ENCODE results near the gene LRRD1. TPM values are rescaled to one million over a fixed set of nuclear protein-coding genes. Genes with fewer than 3 reads are reported as not detected.
"Not testable (repeated sequence)": the region's sequence is repeated elsewhere in the genome, so short reads cannot be mapped to it uniquely, and the experiment has no call there.

The LRRD1 gene
- polyA plus RNA-seq, 1 of the 3 experiments (the other 2 are of a cell fraction), result not detected

- Histone ChIP-seq H2AFZ (ENCODE audit: low read depth) (no peak overlapping the region), H3K4me1 (ENCODE audit: control insufficient read depth in 1 of 2, insufficient read depth in 2 of 2, low read depth in 1 of 2, low read length in 1 of 2) (peaks cover 0 to 4% of the 10 kb centered on the region in 2 experiments; a peak in 1 of 4 replicates), H3K9me3 (peaks cover 4% of the 10 kb centered on the region; the same call in 1 of the 2 replicates), H3K36me3 (replicated peaks in 1 of 2; ENCODE audit: control insufficient read depth in 1 of 2, insufficient read depth in 2 of 2, low read length in 1 of 2) (no peaks in the 10 kb centered on the region), H3K79me2 (ENCODE audit: insufficient read depth) (no peaks in the 10 kb centered on the region), H4K20me1 (ENCODE audit: insufficient read depth) (no peaks in the 10 kb centered on the region), H3K9me2 (no peaks in the 10 kb centered on the region), H3F3A (replicated peaks; ENCODE audit: insufficient read depth) (peaks cover 20% of the 10 kb centered on the region), H3K4me3 (ENCODE audit: low read depth in 2 of 2, low read length in 1 of 2) (no peak overlapping the region), H3K9ac (no peak overlapping the region), H3K27ac (ENCODE audit: low read depth in 2 of 2, low read length in 1 of 2) (no peak overlapping the region), H3K4me2 (no peak overlapping the region), H3K27me3 (ENCODE audit: insufficient read depth) (no peaks in the 10 kb centered on the region)
- TF ChIP-seq MEF2A (IDR thresholded peaks at IDR 0.05; ENCODE audit: borderline replicate concordance, low read depth) (no peak), CTCF (IDR thresholded peaks at IDR 0.05) (no peak), PBX3 (IDR thresholded peaks at IDR 0.05) (peak; percentile 80), TCF12 (IDR thresholded peaks at IDR 0.05) (peak; percentile 19; the same call in 1 of the 2 replicates), FOSL2 (IDR thresholded peaks at IDR 0.05; ENCODE audit: borderline replicate concordance, low read depth) (peak; percentile 63), JUND (IDR thresholded peaks at IDR 0.05) (peak; percentile 35)
- ChIA-PET CTCF (interaction anchor here (0.7 to 2.4 kb wide), 10 partner anchors 11 to 306 kb away, joined by 3 to 13 read pairs (median 5); partner anchors contain the start of genes CYP51A1 and GATAD1), POLR2A (no interaction called here)
- no peak for DNase-seq
Measured at GRCh38 chr7:92177362-92177761, 1.6 kb downstream of the LRRD1 start.

- H3K9me3 ChIP-seq; H3K36me3 ChIP-seq (replicated peaks in 1 of 2; ENCODE audit: control insufficient read depth in 1 of 2, insufficient read depth in 2 of 2, low read length in 1 of 2); H3K79me2 ChIP-seq (ENCODE audit: insufficient read depth); DNase-seq; H2AFZ ChIP-seq (ENCODE audit: low read depth); H3K27ac ChIP-seq (ENCODE audit: low read depth in 2 of 2, low read length in 1 of 2); H3K4me2 ChIP-seq; H3F3A ChIP-seq (replicated peaks; ENCODE audit: insufficient read depth); H3K4me3 ChIP-seq (ENCODE audit: low read depth in 2 of 2, low read length in 1 of 2); POLR2A ChIA-PET; H3K9me2 ChIP-seq; H3K27me3 ChIP-seq (ENCODE audit: insufficient read depth); H3K9ac ChIP-seq; H3K4me1 ChIP-seq (ENCODE audit: control insufficient read depth in 1 of 2, insufficient read depth in 2 of 2, low read depth in 1 of 2, low read length in 1 of 2); H4K20me1 ChIP-seq (ENCODE audit: insufficient read depth): not testable (repeated sequence)
- 51% methylated on average over 2 of the region's 2 CpGs for WGBS (ENCODE audit: low lambda C conversion rate)
- CTCF ChIA-PET, result interaction anchor here (1.3 kb wide), 1 partner anchor 10 kb away, joined by 4 read pairs; no protein-coding TSS in a partner anchor
Measured at GRCh38 chr7:92169529-92169928, 9.4 kb downstream of the LRRD1 start.

GRCh38 chr7:92161271-92161670 is 17.7 kb downstream of the LRRD1 start:
- 75% methylated on average over 1 of the region's 1 CpG for WGBS (ENCODE audit: low lambda C conversion rate)
- no peak overlapping the region for H3K4me2 ChIP-seq
- no peaks in the 10 kb centered on the region for H4K20me1 ChIP-seq (ENCODE audit: insufficient read depth)
- DNase-seq, result no peak
- H3K27ac ChIP-seq (ENCODE audit: low read depth in 2 of 2, low read length in 1 of 2), result no peak overlapping the region
- no peak overlapping the region for H2AFZ ChIP-seq (ENCODE audit: low read depth)
- no peak overlapping the region for H3K9ac ChIP-seq
- no peak overlapping the region for H3K4me3 ChIP-seq (ENCODE audit: low read depth in 2 of 2, low read length in 1 of 2)
- H3K79me2 ChIP-seq (ENCODE audit: insufficient read depth), result no peaks in the 10 kb centered on the region
- no peaks in the 10 kb centered on the region for H3K9me3 ChIP-seq
- TF ChIP-seq FOXM1 (IDR thresholded peaks at IDR 0.05; ENCODE audit: low read depth) (no peak), GABPA (IDR thresholded peaks at IDR 0.05; ENCODE audit: low read depth) (no peak), NRF1 (IDR thresholded peaks at IDR 0.05; ENCODE audit: low read depth, low read length) (no peak), RCOR1 (IDR thresholded peaks at IDR 0.05; ENCODE audit: low read length) (no peak), JUND (IDR thresholded peaks at IDR 0.05) (no peak), MAX (IDR thresholded peaks at IDR 0.05; ENCODE audit: low read depth) (no peak), TAF1 (IDR thresholded peaks at IDR 0.05; ENCODE audit: borderline replicate concordance, low read depth, low read length) (no peak), IRF3 (IDR thresholded peaks at IDR 0.05; ENCODE audit: low read depth, low read length) (no peak), TCF12 (IDR thresholded peaks at IDR 0.05) (no peak)
- H3F3A ChIP-seq (replicated peaks; ENCODE audit: insufficient read depth), result peaks cover 5% of the 10 kb centered on the region
- CTCF ChIA-PET, result interaction anchor here (1.2 to 2.8 kb wide), 4 partner anchors 16 to 300 kb away, joined by 3 to 11 read pairs (median 6); partner anchors contain the start of gene LRRD1
- no peaks in the 10 kb centered on the region for H3K9me2 ChIP-seq
- H3K4me1 ChIP-seq (ENCODE audit: control insufficient read depth in 1 of 2, insufficient read depth in 2 of 2, low read depth in 1 of 2, low read length in 1 of 2), result no peaks in the 10 kb centered on the region; a peak in 1 of 4 replicates
- H3K36me3 ChIP-seq (replicated peaks in 1 of 2; ENCODE audit: control insufficient read depth in 1 of 2, insufficient read depth in 2 of 2, low read length in 1 of 2), result no peaks in the 10 kb centered on the region
- no peaks in the 10 kb centered on the region for H3K27me3 ChIP-seq (ENCODE audit: insufficient read depth)
- POLR2A ChIA-PET, result interaction anchor here (1.6 kb wide), 1 partner anchor 26 kb away, joined by 4 read pairs; no protein-coding TSS in a partner anchor

Measured in SK-N-SH (cell line).